HG03097 (cell line): ENCODE data around the gene UNC5C.
"Not testable (repeated sequence)": the region's sequence is repeated elsewhere in the genome, so short reads cannot be mapped to it uniquely, and the experiment has no call there.

Source experiments
- ATAC-seq: cut with Tn5 transposase; IDR thresholded peaks from one replicate; pipeline ENCODE4 v1.9.1; 2021; ENCODE audit not compliant: unreplicated experiment, low FRiP score

UNC5C gene

DNA sequence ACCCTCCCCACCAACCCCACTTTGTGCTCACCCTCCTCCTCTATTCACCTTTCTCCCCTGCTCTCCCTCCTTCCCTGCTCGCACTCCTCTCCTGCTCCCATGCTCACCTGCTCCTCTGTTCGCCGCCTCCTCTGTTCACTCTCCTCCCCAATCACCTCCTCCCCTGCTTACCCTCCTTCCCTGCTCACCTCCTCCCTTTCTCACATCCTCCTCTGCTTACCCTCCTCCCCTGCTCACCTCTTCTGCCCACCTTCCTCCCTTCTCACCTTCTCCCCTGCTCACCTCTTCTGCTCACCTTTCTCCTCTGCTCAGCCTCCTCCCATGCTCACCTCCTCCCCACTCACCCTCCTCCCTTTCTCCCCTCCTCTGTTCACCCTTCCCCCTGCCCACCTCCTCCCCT, 357.2 kb downstream of the UNC5C start:
- no peak for ATAC-seq

DNA sequence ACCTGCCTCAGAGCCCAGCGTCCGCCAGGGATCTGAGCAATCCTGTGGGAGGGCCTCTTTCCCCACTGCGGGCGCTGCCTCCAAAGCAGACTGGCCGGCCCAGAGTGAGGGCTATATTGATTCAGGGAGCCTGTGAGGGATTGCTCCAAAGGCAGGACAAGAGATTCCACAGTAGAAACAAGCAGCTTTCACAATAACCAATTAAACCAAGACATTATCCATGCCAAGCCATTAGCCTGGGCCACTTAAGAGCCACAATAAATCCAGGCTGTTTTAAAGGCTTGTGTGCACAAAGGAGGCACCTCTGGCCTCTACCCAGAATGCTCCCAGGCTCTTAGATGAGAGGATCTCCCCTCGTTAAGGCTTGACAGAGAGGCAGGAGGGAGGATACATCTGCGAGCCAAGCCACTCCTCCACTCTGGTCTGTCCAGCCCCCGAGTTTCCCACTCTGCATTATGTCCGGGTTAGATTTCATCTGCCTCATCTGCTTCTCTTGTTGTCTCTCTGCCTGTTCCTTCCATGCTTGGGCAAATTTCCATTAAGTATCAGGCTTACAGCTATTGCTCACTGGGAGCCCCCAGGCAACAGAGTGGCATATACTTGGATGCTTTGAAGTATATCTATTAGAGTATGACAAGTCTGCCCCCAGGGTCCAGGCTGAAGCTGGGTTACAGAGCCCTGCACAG, 357.9 kb downstream of the UNC5C start:
- no peak for ATAC-seq

DNA sequence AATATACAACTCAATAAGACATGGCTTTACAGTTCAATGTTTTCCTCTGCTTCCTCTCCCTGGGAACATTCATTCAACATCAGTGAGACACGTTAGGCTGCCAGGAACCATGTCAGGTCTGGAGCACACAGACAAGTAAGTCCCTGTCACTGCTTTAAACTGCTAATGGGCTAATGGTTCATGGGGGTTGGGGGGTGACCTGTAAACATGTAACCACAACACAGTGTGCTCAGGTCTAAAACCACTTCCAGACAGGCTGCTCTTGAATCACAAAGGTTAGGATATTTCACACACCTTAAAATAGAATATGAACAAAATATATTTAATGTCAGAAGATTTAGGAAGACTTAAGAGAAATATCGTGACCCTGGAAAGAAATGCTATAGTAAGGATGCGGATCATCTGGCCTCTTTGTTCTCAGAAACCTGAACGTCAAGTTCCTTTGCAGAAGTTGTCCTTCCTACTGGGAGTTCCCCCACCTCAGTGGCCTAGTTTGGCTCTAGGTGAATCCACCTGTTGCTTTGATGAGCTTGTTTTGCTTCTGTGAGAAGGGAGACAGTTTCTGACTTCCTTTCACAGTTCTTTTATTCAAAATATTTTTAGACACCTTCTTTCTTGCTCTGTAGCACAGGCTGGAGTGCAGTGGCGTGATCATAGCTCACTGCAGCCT, 359.9 kb downstream of the UNC5C start:
- ATAC-seq, result no peak

DNA sequence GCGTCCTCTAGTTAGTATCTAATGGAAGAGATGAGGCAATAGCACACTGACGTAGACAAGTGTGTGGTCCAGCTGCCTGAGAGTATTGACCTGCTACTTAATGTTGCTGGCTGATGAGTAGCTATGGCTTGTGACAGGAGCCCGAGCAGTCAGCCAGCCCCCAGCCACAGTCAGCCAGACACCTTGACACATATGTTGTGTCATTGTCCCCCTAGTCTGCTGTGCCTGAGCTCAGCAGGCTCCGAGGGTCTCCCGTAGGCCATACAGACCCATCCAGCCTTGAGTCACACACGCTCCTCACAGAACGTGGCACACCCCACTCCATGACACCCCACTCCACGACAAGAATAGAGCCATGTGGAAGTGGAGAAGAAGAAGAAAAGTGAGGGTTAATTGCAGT, 362.1 kb downstream of the UNC5C start:
- ATAC-seq, result no peak

DNA sequence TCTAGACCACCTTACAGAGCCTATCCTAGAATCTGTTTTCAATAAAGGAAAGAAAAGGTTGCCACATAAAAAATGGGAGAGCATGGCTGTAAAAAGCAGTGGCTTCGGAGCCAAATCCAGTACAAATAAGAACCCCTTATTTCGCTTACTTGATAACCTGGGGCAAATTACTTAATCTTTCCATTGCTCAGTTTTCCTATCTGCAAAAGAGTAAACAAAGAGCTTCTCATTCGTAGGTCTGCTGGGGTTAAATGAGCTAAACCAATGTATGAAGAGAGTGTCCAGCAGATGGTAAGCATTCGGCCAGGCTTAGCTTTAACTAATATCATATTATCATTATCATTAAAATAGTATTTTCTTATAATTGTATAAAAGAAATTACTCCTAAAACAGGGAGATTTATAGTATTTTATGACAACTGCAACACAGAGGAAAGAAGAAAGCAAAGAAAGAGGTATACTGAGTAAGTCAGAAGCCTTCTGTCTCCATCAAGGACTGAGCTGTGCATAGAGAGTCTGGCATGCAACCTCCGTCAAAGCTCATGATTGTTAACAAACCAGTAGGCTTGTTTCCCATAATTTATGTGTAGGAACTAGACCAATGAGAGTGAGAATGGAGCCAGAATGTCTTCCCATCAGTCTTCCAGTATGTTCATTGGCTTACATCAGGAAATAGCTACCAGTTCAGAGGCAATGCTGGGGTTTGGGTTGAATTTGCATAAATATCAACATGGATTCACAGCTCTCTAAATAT, 364.9 kb downstream of the UNC5C start:
- no peak for ATAC-seq

DNA sequence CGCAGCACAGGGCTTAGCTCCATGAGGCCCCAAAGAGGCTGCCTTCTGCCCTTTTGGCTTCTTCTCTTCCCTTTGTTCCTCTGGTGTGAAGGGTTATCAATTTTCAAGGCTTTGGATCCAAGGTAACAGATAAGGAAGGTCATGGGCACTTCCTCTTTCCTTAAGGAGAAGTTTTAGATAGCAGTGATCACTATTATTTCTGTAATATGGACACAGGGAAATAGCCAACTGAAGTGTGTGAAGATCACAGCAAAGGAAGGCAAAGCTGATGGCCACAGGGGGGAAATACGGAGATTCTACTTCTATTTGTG, 366.8 kb downstream of the UNC5C start:
- no peak for ATAC-seq

DNA sequence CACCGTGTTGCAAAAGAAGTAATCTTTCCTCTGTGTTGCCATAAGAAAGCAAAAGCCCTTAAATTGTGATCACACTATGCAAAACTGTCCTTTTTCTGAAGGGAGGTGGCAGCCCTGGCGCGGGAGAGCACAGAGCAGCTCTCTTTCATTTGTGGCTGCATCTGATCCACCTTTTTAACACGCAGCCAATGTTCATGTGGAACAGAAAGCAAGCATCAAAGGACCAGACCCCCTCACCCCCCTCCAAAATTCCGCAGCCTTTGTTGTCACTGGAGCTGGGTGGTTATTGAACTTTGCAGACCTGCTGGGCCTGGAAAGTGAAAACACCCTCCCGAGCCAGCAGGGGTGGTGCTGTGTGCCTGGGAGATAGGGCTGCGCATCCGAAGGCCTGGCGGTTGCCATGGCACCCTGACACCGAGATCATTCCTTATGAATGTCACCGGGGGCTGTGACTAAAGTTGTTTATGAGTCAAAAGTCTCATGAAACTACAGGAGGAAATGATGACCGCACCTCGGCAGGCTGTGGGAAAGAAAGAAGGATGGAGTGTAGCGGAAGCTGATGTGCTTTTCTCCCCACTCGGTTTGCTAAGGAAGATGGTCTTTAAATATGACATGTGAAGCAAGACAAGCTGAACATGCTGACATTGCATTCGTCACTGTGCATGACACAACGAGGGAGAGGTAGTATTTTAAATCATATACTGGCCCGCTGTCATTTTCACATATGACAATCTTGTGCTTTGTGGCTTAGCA, 367.4 kb downstream of the UNC5C start:
- ATAC-seq, result no peak

DNA sequence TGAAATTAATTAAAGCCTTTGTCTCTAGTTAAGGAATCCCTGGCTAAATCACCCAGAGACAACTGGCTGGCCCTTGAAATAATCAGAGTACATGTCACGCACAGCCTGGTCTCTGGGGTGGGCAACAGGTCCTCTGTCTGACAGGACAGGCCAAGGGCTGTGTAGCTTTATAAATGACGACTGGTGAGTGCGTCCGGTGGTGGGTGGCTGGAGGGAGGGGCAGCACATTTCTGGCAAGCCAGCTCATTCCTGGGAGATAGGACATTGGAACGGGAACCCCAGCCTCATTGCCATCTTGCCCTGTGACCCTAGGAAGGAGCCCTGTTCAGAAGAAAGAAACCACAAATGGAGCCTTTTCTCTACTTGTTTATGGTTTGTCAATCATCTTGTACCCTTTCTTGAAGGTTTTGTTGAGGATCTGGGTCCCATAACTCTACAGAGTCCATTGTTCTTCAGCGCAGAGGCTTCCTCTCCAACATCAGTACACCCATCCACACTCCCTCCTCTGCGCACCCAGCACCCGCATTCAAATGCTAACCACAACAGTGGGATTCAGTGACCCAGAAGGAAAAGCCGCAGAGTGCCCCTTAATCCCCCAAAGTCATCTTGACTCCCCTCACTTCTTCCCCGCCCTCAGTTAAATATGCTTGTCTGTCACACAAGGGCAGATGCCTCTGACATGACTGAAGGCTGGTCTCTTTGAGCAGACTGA, 368.1 kb downstream of the UNC5C start:
- no peak for ATAC-seq

DNA sequence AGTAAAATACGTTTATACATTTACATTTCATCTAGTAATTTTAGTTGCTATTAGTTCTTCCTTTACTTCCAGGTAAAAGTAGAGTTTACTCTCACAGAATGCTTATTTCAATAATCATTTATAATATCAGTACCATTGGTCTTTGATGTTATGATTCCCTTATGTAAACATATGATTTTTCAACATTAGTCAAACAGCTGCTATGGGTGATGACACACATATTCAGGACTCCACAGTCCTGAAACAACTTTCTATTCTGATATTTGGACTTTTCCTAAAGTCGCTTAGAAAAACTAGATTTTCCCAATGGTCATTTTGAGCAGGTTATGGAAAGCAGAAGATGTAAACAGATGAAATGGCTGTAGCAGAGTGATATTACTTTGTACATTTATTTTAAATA, 369.8 kb downstream of the UNC5C start:
- ATAC-seq, result no peak

DNA sequence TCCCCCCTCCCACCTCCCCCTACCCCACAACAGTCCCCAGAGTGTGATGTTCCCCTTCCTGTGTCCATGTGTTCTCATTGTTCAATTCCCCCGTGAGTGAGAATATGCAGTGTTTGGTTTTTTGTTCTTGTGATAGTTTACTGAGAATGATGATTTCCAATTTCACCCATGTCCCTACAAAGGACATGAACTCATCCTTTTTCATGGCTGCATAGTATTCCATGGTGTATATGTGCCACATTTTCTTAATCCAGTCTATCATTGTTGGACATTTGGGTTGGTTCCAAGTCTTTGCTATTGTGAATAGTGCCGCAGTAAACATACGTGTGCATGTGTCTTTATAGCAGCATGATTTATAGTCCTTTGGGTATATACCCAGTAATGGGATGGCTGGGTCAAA, 377.4 kb downstream of the UNC5C start:
- not testable (repeated sequence) for ATAC-seq

DNA sequence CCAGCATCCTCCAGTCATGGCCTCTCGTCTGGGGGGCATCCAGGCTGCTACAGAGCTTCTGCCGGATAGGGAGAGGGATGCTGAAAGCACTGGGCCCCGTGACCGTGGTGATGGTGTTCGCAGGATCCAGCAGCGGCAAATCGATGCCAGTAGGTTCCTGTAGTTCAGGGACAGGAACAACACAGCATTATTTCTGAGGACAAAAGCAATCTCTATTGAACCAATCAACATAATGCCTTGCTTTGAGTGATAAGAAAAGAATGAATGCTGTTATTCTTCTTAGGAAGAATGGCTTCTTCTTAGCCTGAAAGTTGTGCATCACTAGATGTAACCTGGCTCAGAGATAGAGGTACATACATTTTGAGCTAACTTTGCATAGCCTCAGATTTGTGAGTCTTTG, 378.6 kb downstream of the UNC5C start:
- ATAC-seq, result no peak

DNA sequence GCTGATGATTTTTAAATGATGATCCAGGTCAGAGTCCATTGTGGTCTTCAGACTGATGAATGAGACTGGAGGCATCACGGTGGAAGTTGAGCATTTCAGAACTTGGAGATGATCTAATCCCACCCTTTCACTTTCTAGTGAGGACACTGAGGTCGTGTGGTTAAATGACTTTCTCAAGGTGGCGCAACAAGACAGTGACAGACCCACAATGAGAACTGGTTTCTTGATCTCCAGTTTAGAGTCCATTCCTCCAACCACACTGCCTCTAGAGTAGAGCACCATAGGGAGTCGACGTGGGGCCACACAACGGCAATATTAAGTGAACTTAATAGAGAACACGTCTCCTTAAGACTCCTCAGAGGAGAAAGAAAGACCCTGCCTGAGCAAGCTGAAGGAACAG, 381.0 kb downstream of the UNC5C start:
- ATAC-seq, result no peak

DNA sequence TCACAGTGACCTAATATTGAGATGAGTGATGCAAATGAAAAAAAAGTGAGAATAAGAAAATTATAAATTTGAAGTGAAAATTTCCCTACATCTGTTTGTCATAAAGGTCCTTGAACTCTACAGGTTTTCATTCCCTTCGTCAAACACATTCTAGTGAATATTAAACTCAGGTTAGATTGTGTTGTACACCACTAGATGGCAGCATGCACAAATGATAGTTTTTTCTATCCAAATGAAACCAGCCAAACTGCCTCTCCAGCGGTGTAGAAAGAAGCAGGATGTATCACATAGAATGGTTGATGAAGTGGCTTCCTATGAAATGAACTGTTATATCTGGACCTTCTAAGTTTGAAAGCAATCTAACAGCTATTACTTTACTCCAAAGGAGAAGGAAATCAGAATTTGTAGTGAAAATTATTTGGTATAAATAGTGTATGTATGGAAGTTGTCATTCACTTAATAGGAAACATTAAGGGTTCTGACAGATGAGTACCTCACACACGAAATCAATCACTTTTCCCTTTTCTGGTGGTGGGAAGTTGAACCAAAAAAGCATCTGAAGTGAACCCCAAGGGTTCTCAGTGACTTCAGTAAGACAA, 382.7 kb downstream of the UNC5C start:
- ATAC-seq, result peak; percentile 84

DNA sequence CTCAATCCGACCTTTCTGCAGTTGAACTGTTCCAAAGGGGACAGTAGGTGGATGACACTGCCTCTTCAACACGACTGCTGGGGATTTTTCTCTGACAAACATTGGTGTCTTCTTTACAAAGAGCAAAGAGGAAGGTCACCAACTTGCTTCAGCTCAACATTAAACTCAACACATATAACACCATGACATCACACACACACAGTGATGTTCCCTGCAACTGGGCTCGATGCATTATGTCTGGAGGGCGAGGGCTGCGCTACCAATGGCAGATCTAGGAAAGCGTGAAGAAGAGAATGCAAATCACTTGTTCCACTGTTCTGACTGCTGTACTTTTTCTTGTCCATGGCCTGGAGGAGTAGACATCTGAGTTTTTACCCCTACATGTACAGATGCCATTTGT, 385.9 kb downstream of the UNC5C start:
- no peak for ATAC-seq

DNA sequence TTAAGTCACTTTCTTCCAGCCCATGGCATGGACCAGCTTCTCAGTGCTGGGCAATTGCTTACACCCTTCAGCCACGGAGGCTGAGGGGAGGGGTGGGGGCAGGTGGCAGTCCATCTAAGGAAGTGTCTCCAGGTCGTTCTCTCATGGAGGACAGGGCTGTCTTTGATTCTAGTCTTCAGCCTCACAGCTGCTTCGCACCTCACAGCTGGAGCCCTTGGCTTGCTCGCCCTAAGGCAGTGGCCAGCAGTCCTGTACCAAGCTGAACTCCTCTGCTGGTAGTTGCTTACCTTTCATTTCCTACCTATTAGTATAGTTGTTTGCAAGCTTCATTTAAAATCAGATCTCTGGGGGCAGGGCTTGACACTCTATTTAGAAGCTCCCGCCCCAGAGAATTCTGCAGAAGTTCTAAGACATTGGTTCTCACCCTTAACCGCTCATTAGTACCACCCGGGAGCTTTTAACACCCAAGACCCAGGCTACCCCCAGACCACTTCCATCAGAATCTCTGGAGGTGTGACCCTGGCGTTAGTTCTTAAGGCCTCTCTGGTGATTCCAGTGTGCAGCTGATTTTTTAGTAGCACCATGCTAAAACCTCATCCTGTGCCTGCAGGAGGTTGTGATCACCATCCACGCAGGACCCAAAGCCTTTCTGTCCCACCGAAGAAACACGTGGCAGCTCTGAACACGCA, 386.8 kb downstream of the UNC5C start:
- ATAC-seq, result no peak

DNA sequence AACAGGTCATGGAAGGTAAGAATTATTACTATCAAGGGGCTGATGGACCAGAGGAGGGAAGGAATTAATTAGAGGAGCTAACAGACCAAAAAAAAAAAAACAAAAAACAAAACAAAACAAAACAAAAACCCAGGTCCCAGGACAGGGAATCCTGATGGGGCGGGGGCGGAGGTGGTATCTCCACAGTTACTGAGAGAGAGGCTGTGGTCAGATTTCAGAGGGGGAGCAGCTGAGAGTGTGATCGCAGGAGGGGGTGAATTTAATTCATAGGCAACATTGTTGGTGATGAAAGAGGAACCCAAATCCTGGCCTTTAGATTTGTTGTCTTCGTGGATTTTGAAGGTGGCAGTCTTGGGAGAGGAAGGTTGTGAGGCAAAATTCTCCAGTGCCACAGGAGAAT, 389.4 kb downstream of the UNC5C start:
- no peak for ATAC-seq

DNA sequence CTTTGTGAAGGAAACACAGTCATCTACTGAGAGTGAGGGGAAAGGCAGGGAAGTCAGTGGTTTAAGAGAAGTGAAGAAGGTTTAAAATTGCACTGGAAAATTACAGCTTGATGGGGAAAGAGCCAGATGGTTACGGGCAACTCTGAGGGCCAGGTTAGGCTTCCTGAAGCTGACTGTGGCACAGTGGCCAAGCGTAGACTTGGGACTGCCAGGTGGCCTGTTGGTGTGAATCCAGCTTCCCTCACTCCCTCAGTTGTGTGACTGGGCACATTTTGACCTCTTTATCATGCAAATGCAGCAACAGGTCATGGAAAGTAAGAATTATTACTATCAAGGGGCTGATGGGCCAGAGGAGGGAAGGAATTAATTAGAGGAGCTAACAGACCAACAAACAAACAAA, 390.1 kb downstream of the UNC5C start:
- ATAC-seq, result no peak

DNA sequence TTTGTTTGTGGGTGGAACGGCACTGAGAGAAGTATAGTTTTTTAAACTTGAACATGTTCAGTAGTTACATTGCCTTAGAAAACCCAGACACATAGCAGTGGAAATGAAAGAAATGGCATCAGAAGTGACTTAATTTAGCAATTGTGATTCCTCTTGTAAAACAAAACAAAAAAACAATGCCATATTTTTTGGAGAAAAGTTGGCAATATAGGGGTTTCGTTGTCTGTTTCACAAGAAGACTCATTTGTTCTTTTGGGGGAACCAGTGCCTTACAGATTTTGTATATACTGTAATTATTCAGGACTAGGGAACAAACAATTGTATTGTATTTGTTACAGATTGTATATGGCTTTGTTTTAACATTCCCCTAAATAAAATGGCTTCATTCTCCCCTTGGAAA, 390.7 kb downstream of the UNC5C start:
- no peak for ATAC-seq

DNA sequence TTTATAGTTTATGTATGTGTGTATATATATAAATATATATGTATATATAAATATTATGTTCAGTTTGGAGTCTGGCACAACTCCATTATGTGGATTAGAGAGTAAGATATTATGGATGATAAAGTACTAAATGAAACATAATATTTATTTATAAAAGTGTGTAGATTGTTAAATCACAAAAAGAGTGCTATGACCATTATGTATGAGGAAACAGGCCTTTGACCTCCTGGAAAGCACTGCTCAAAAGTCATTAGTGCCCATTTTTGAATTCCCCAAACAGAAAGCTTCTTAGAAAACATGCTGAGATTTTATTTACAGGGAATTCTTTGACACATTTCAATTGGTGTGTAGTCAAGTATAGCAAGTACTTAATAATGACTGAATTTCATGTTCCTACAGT, 391.2 kb downstream of the UNC5C start:
- ATAC-seq, result no peak

DNA sequence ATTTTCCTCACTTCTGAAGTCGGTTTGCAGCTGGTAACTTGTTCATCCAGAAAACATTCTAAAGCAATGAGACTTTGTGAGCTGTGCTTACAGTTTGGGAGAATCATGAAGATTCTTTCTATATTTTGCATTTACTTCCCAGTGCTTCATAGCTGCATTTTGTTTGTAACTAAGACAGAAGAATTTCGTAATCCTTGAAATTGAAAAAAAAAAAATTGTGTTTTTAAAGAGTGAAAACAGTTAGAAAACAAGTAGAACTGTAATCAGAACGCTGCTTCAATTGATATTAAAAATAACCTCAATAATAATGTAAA, 392.4 kb downstream of the UNC5C start:
- no peak for ATAC-seq
